Measurements from ENCODE around the gene VPS8. TPM values are rescaled to one million over a fixed set of nuclear protein-coding genes. Genes with fewer than 3 reads are reported as not detected.

The VPS8 gene
- total and polyA plus RNA-seq, 9 of the 15 experiments (the other 6 are each of a cell fraction or from before 2014, with no cell fraction given), result 7.2 to 41.0 (median 28.3) TPM

DNA sequence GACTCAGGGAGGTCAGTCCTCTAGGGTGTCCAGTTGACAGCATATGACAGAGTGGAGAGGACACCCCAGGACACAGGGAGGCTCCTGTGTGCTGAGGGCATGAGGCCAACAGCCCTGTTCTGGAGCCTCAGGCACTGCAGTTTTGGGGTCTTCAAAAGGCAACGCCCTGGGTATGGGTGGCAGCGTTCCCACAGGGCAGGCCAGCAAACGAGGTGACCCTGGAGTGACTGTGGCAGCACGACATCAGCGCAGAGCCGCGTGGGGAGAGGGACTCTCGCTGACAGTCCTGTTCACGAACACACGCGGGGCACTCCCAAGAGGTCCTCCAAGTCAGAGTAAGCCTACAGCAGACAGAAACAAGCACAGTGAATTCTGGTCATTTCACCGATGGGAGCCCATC is 41.4 kb upstream of the VPS8 start:
- ChIA-PET POLR2A (no interaction called here), CTCF (ENCODE audit: low intra/inter-chr PET ratio) (no interaction called here)
- no peak overlapping the region for H2AFZ ChIP-seq (ENCODE audit: low read depth, low read length)
- H3K4me2 ChIP-seq (ENCODE audit: insufficient read depth, low read length), result no peak overlapping the region
- in situ Hi-C loops (cut with MboI) (no loop called here), intact Hi-C loops (cut with micrococcal nuclease) (loop anchor here (10.0 kb wide), 1 partner anchor 396 kb away; the partner anchor contains the start of gene THPO)
- WGBS (ENCODE audit: insufficient coverage, low coverage, missing lambda C conversion rate), result 2% methylated on average over 12 of the region's 12 CpGs
- no peaks in the 10 kb centered on the region for H3K9me1 ChIP-seq (ENCODE audit: control insufficient read depth, insufficient read depth, low read length)
- no peaks in the 10 kb centered on the region for H4K20me1 ChIP-seq (replicated peaks; ENCODE audit: control insufficient read depth, insufficient read depth, low read length)
- DNase-seq (ENCODE audit: extremely low read depth in 1 of 4, low spot score in 3 of 4), result no peak
- H3K27ac ChIP-seq (ENCODE audit: extremely low read depth, low read depth, low read length), result no peak overlapping the region
- no peak overlapping the region for H3K4me3 ChIP-seq
- H3K27me3 ChIP-seq (ENCODE audit: control insufficient read depth in 2 of 2, insufficient read depth in 2 of 2, low read length in 2 of 2), result peaks cover 31 to 51% of the 10 kb centered on the region in 2 experiments; a peak in 4 of 5 replicates
- H3K36me3 ChIP-seq (ENCODE audit: control insufficient read depth, insufficient read depth, low read length), result no peaks in the 10 kb centered on the region
- no peak; the same call in 2 of the 3 replicates for ATAC-seq
- TF ChIP-seq ZNF23 (CRISPR knock-in tag; IDR thresholded peaks at IDR 0.05) (no peak), DIDO1 (tag; IDR thresholded peaks at IDR 0.05; ENCODE audit: low read depth) (no peak), C11orf30 (IDR thresholded peaks at IDR 0.05; ENCODE audit: low read depth) (no peak), CBFB (CRISPR knock-in tag; IDR thresholded peaks at IDR 0.05) (no peak), MYBL2 (IDR thresholded peaks at IDR 0.05; ENCODE audit: low read depth) (no peak), MYBL2 (CRISPR knock-in tag; IDR thresholded peaks at IDR 0.05; ENCODE audit: borderline replicate concordance) (no peak), ZNF239 (CRISPR knock-in tag; IDR thresholded peaks at IDR 0.05) (no peak), COPS2 (conservative IDR thresholded peaks at IDR 0.05) (no peak)
- H3K79me2 ChIP-seq (ENCODE audit: control insufficient read depth, insufficient read depth, low read length), result no peaks in the 10 kb centered on the region
- peak overlapping the region in 1 of 2 experiments; percentile 13; a peak in 1 of 4 replicates for H3K9ac ChIP-seq (ENCODE audit: insufficient read depth in 1 of 2, low read depth in 2 of 2, low read length in 2 of 2)
- H3K9me3 ChIP-seq (replicated peaks; ENCODE audit: control insufficient read depth, insufficient read depth, low read depth, low read length), result no peaks in the 10 kb centered on the region
- BruUV-seq (replicated peaks), result no TSS peak
- FAIRE-seq, result no peak
- H3K4me1 ChIP-seq (replicated peaks in 1 of 2; ENCODE audit: control insufficient read depth in 2 of 2, insufficient read depth in 2 of 2, low read length in 2 of 2), result peaks cover 15 to 20% of the 10 kb centered on the region in 2 experiments; a peak in 3 of 5 replicates

All from K562 (cell line).